Tibial nerve (tissue), 4 donors: ENCODE data around the gene ZFAND3. TPM values are rescaled to one million over a fixed set of nuclear protein-coding genes. Genes with fewer than 3 reads are reported as not detected.

Experiments used
- DNase-seq, 2 donors: peaks; one replicate each; pipeline ENCODE4 v3.0.0-alpha.2; 2019; ENCODE audit warnings: low spot score in 2 of 2
- H3K27ac ChIP-seq, 4 donors: fragments of 200-600 bp; sonication (generic) in 3 of 4; one replicate each; pipeline ENCODE4 v1.5.1; 2017 to 2019; ENCODE audit warnings: mild to moderate bottlenecking in 1 of 4
- H3K27me3 ChIP-seq, 2 donors: fragments of 200-600 bp; sonication (generic) in 1 of 2; one replicate each; pipeline versions ENCODE4 v1.5.1 to v1.6.0; 2017 to 2019
- H3K36me3 ChIP-seq, 3 donors: fragments of 200-600 bp; sonication (generic); one replicate each; pipeline ENCODE4 v1.5.1; 2018 to 2019
- H3K4me1 ChIP-seq, 4 donors: fragments of 200-600 bp; sonication (generic) in 3 of 4; one replicate each; pipeline ENCODE4 v1.5.1; 2017 to 2019
- H3K4me3 ChIP-seq, 4 donors: fragments of 200-600 bp; sonication (generic) in 3 of 4; one replicate each; pipeline ENCODE4 v1.5.1; 2017 to 2019; ENCODE audit warnings: mild to moderate bottlenecking in 1 of 4, moderate library complexity in 1 of 4
- H3K9me3 ChIP-seq, 4 donors: fragments of 200-600 bp; sonication (generic) in 3 of 4; one replicate each; pipeline ENCODE4 v1.5.1; 2017 to 2019
- CTCF ChIP-seq, 5 experiments: fragments of 200-600 bp in 3 of 5; fragments of 450-650 bp in 2 of 5; sonication (generic) in 3 of 5; IDR thresholded peaks; one replicate each; pipeline ENCODE4 v1.5.1; 2016 to 2019; ENCODE audit warnings: antibody characterized with exemption in 5 of 5, mild to moderate bottlenecking in 3 of 5, moderate library complexity in 2 of 5
- EP300 ChIP-seq, 2 donors: sonication (generic); formaldehyde crosslinking; IDR thresholded peaks; one replicate each; pipeline ENCODE4 v1.6.1; 2017; ENCODE audit warnings: antibody characterized with exemption in 2 of 2, mild to moderate bottlenecking in 1 of 2
- POLR2A ChIP-seq, 2 donors: fragments of 450-650 bp; IDR thresholded peaks; one replicate each; pipeline ENCODE4 v1.6.1; 2017; ENCODE audit warnings: antibody characterized with exemption in 2 of 2, mild to moderate bottlenecking in 2 of 2, moderate library complexity in 2 of 2
- WGBS, 2 donors: methylation state at CpG; one replicate each; pipeline ENCODE4 v1.1.5; 2018; 5-methylcytosine and 5-hydroxymethylcytosine counted together
- total RNA-seq, 4 donors: library from RNA; depleted of rRNA; stranded (reverse); fragments of >200 nt; gene quantifications; one replicate each; pipeline ENCODE4 v1.1.0, GENCODE V29; 2016

Gene ZFAND3
- total RNA-seq, 4 donors from 2014 or later: 30.1 to 47.9 (median 39.1) TPM

- Histone ChIP-seq H3K9me3 (no peaks in the 10 kb centered on the region), H3K27ac (no peak overlapping the region), H3K36me3 (peaks cover 0 to 46% (median 0%) of the 10 kb centered on the region in 3 donors), H3K4me3 (no peak overlapping the region), H3K4me1 (peaks cover 0 to 10% (median 0%) of the 10 kb centered on the region in 4 donors), H3K27me3 (no peaks in the 10 kb centered on the region)
- 94 to 98% methylated on average over 22 of the region's 22 CpGs for WGBS, 2 donors
- TF ChIP-seq CTCF (IDR thresholded peaks at IDR 0.05) (no peak), POLR2A (IDR thresholded peaks at IDR 0.05) (no peak), EP300 (IDR thresholded peaks at IDR 0.05) (no peak)
- no peak for DNase-seq
These were observed 332.3 kb downstream of the ZFAND3 start for GRCh38 chr6:38151580-38152500.

GRCh38 chr6:38152620-38153019 is 333.1 kb downstream of the ZFAND3 start:
- TF ChIP-seq CTCF (IDR thresholded peaks at IDR 0.05) (no peak), EP300 (IDR thresholded peaks at IDR 0.05) (no peak), POLR2A (IDR thresholded peaks at IDR 0.05) (no peak)
- Histone ChIP-seq H3K36me3 (peaks cover 0 to 46% (median 0%) of the 10 kb centered on the region in 3 donors), H3K4me3 (no peak overlapping the region), H3K9me3 (no peaks in the 10 kb centered on the region), H3K27ac (no peak overlapping the region), H3K4me1 (peaks cover 0 to 10% (median 0%) of the 10 kb centered on the region in 4 donors), H3K27me3 (no peaks in the 10 kb centered on the region)
- 80 to 85% methylated on average over 8 of the region's 8 CpGs for WGBS, 2 donors
- no peak for DNase-seq

GRCh38 chr6:38153076-38153797 is 333.7 kb downstream of the ZFAND3 start:
- H3K36me3 ChIP-seq: peaks cover 0 to 46% (median 0%) of the 10 kb centered on the region in 3 donors
- WGBS, 2 donors: 65 to 85% methylated on average over 13 to 21 of the region's 23 CpGs
- H3K4me3 ChIP-seq: no peak overlapping the region
- no peak for TF ChIP-seq EP300 (IDR thresholded peaks at IDR 0.05)
- no peak for TF ChIP-seq POLR2A (IDR thresholded peaks at IDR 0.05)
- TF ChIP-seq CTCF (IDR thresholded peaks at IDR 0.05): no peak
- peaks cover 0 to 10% (median 0%) of the 10 kb centered on the region in 4 donors for H3K4me1 ChIP-seq
- no peaks in the 10 kb centered on the region for H3K27me3 ChIP-seq
- DNase-seq: no peak
- no peaks in the 10 kb centered on the region for H3K9me3 ChIP-seq
- H3K27ac ChIP-seq: no peak overlapping the region

- H3K4me3 ChIP-seq: no peak overlapping the region
- H3K27ac ChIP-seq: no peak overlapping the region
- H3K36me3 ChIP-seq: peaks cover 0 to 49% (median 0%) of the 10 kb centered on the region in 3 donors
- no peak for DNase-seq
- TF ChIP-seq EP300 (IDR thresholded peaks at IDR 0.05) (no peak), POLR2A (IDR thresholded peaks at IDR 0.05) (no peak), CTCF (IDR thresholded peaks at IDR 0.05) (no peak)
- peaks cover 0 to 6% (median 0%) of the 10 kb centered on the region in 4 donors for H3K4me1 ChIP-seq
- H3K27me3 ChIP-seq: no peaks in the 10 kb centered on the region
- 74 to 89% methylated on average over 13 to 16 of the region's 16 CpGs for WGBS, 2 donors
- H3K9me3 ChIP-seq: no peaks in the 10 kb centered on the region
These were observed 334.3 kb downstream of the ZFAND3 start for GRCh38 chr6:38153798-38154345.
